Tibial nerve (tissue), 4 donors: Measurements from ENCODE around the gene WDR53. TPM values are rescaled to one million over a fixed set of nuclear protein-coding genes. Genes with fewer than 3 reads are reported as not detected.
"Not testable (repeated sequence)": the region's sequence is repeated elsewhere in the genome, so short reads cannot be mapped to it uniquely, and the experiment has no call there.

Source experiments
- DNase-seq, 2 donors: peaks; one replicate each; pipeline ENCODE4 v3.0.0-alpha.2; 2019; ENCODE audit warnings: low spot score in 2 of 2
- H3K27ac ChIP-seq, 4 donors: fragments of 200-600 bp; sonication (generic) in 3 of 4; one replicate each; pipeline ENCODE4 v1.5.1; 2017 to 2019; ENCODE audit warnings: mild to moderate bottlenecking in 1 of 4
- H3K27me3 ChIP-seq, 2 donors: fragments of 200-600 bp; sonication (generic) in 1 of 2; one replicate each; pipeline versions ENCODE4 v1.5.1 to v1.6.0; 2017 to 2019
- H3K36me3 ChIP-seq, 3 donors: fragments of 200-600 bp; sonication (generic); one replicate each; pipeline ENCODE4 v1.5.1; 2018 to 2019
- H3K4me1 ChIP-seq, 4 donors: fragments of 200-600 bp; sonication (generic) in 3 of 4; one replicate each; pipeline ENCODE4 v1.5.1; 2017 to 2019
- H3K4me3 ChIP-seq, 4 donors: fragments of 200-600 bp; sonication (generic) in 3 of 4; one replicate each; pipeline ENCODE4 v1.5.1; 2017 to 2019; ENCODE audit warnings: mild to moderate bottlenecking in 1 of 4, moderate library complexity in 1 of 4
- H3K9me3 ChIP-seq, 4 donors: fragments of 200-600 bp; sonication (generic) in 3 of 4; one replicate each; pipeline ENCODE4 v1.5.1; 2017 to 2019
- CTCF ChIP-seq, 5 experiments: fragments of 200-600 bp in 3 of 5; fragments of 450-650 bp in 2 of 5; sonication (generic) in 3 of 5; IDR thresholded peaks; one replicate each; pipeline ENCODE4 v1.5.1; 2016 to 2019; ENCODE audit warnings: antibody characterized with exemption in 5 of 5, mild to moderate bottlenecking in 3 of 5, moderate library complexity in 2 of 5
- EP300 ChIP-seq, 2 donors: sonication (generic); formaldehyde crosslinking; IDR thresholded peaks; one replicate each; pipeline ENCODE4 v1.6.1; 2017; ENCODE audit warnings: antibody characterized with exemption in 2 of 2, mild to moderate bottlenecking in 1 of 2
- POLR2A ChIP-seq, 2 donors: fragments of 450-650 bp; IDR thresholded peaks; one replicate each; pipeline ENCODE4 v1.6.1; 2017; ENCODE audit warnings: antibody characterized with exemption in 2 of 2, mild to moderate bottlenecking in 2 of 2, moderate library complexity in 2 of 2
- WGBS, 2 donors: methylation state at CpG; one replicate each; pipeline ENCODE4 v1.1.5; 2018; 5-methylcytosine and 5-hydroxymethylcytosine counted together
- total RNA-seq, 4 donors: library from RNA; depleted of rRNA; stranded (reverse); fragments of >200 nt; gene quantifications; one replicate each; pipeline ENCODE4 v1.1.0, GENCODE V29; 2016

WDR53 gene
- total RNA-seq, 4 donors from 2014 or later = 6.1 to 17.4 (median 9.1) TPM

DNA sequence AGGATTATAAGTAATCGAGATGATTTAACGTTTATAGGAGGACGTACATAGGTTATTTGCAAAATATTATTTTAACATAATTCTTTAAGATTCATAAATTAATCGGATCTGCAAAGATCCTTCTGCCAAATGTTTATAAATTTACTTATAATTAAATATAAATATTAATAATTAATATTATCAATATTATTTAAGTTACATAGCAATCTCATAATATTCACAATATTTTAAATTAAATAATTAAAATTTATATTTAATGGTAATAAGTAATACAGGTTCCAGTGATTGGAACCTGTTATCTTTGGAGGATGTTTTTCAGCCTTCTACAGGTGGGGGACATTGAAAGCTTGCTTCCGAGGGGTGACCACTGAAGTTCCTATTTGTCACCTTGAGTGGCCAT lies 16.1 kb downstream of the WDR53 start:
- no peak overlapping the region for H3K27ac ChIP-seq
- H3K4me1 ChIP-seq = no peaks in the 10 kb centered on the region
- no peaks in the 10 kb centered on the region for H3K27me3 ChIP-seq
- whole genome bisulfite sequencing, 2 donors = 92 to 97% methylated on average over 5 of the region's 5 CpGs
- peaks cover 0 to 19% (median 3%) of the 10 kb centered on the region in 3 donors for H3K36me3 ChIP-seq
- TF ChIP-seq EP300 (IDR thresholded peaks at IDR 0.05) = no peak
- H3K9me3 ChIP-seq = no peaks in the 10 kb centered on the region
- H3K4me3 ChIP-seq = no peak overlapping the region
- DNase-seq = no peak

DNA sequence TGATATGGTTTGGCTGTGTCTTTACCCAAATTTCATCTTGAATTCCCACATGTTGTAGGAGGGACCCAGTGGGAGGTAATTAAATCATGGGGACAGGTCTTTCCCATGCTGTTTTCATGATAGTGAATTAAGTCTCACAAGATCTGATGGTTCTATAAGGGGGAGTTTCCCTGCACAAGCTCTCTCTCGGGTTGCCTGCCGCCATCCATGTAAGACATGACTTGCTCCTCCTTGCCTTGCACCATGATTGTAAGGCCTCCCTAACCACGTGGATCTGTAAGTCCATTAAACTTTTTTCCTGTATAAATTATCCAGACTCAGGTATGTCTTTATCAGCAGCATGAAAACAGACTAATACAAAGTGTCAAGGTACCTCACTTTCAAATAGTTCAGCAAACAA lies 18.2 kb downstream of the WDR53 start:
- 79 to 86% methylated on average over 3 of the region's 3 CpGs for WGBS, 2 donors
- H3K27ac ChIP-seq, DNase-seq, H3K9me3 ChIP-seq, H3K4me1 ChIP-seq, H3K27me3 ChIP-seq, H3K4me3 ChIP-seq: not testable (repeated sequence)
- H3K36me3 ChIP-seq = peaks cover 0 to 16% (median 3%) of the 10 kb centered on the region in 3 donors

GRCh38 chr3:196549312-196549711 lies 19.0 kb downstream of the WDR53 start:
- not testable (repeated sequence) for H3K9me3 ChIP-seq, H3K4me1 ChIP-seq, H3K4me3 ChIP-seq, DNase-seq, H3K27me3 ChIP-seq, H3K27ac ChIP-seq
- H3K36me3 ChIP-seq = peaks cover 0 to 16% (median 2%) of the 10 kb centered on the region in 3 donors
- 100% methylated on average over 1 of the region's 1 CpG for WGBS, 2 donors

DNA sequence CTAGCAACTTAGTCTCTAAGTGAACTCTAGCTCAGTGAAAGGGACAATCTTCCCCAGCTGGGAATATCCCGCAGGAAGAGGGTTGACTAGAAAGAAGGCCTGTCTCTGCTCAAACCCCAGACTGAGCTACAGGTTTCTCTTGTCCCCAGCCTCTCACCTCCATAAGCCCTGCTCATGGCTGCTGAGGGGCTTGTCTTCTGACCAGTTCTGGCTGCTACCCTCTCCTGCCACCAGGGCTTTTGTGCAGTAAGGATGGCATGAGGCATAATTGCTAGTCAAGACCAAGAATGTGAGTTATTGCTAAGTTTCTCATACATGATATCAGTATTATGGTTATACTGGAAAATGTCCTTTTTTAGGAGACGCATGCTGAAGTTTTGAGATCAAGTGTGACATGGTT lies 21.3 kb downstream of the WDR53 start:
- H3K27me3 ChIP-seq = no peaks in the 10 kb centered on the region
- no peak overlapping the region for H3K27ac ChIP-seq
- DNase-seq = no peak
- 96 to 97% methylated on average over 2 of the region's 2 CpGs for WGBS, 2 donors
- no peak overlapping the region for H3K4me3 ChIP-seq
- TF ChIP-seq POLR2A (IDR thresholded peaks at IDR 0.05) (no peak), CTCF (IDR thresholded peaks at IDR 0.05) (no peak), EP300 (IDR thresholded peaks at IDR 0.05) (no peak)
- H3K36me3 ChIP-seq = no peaks in the 10 kb centered on the region
- H3K9me3 ChIP-seq = no peaks in the 10 kb centered on the region
- no peaks in the 10 kb centered on the region for H3K4me1 ChIP-seq

DNA sequence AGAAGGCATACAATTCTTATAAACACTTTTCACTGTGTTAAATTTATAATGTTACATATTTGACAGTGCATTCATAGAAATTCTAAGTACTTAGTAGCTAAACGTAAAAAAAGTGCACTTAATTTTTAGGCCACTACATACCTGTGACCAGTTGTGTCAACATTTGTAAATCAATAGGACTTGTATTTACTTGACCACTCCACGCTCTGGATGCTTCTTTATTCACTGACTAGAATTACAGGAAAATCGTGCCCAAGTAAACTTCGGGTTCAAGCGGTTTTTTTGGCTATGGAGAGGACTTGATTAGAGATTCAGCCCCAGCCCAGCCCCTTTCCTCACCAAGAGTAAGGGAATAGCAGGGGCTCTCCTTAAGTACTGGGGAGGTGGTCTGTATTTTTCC lies 21.8 kb downstream of the WDR53 start:
- TF ChIP-seq EP300 (IDR thresholded peaks at IDR 0.05) = no peak
- TF ChIP-seq CTCF (IDR thresholded peaks at IDR 0.05) = no peak
- no peak for TF ChIP-seq POLR2A (IDR thresholded peaks at IDR 0.05)
- no peak overlapping the region for H3K4me3 ChIP-seq
- H3K27ac ChIP-seq = no peak overlapping the region
- DNase-seq = no peak
- no peaks in the 10 kb centered on the region for H3K9me3 ChIP-seq
- no peaks in the 10 kb centered on the region for H3K36me3 ChIP-seq
- no peaks in the 10 kb centered on the region for H3K4me1 ChIP-seq
- no peaks in the 10 kb centered on the region for H3K27me3 ChIP-seq
- 79 to 85% methylated on average over 5 of the region's 5 CpGs for WGBS, 2 donors

GRCh38 chr3:196544491-196544992 lies 23.8 kb downstream of the WDR53 start:
- WGBS, 2 donors = 90 to 97% methylated on average over 2 of the region's 2 CpGs
- DNase-seq = no peak
- Histone ChIP-seq H3K4me3 (no peak overlapping the region), H3K4me1 (no peaks in the 10 kb centered on the region), H3K36me3 (no peaks in the 10 kb centered on the region), H3K9me3 (no peaks in the 10 kb centered on the region), H3K27me3 (no peaks in the 10 kb centered on the region), H3K27ac (no peak overlapping the region)
- TF ChIP-seq EP300 (IDR thresholded peaks at IDR 0.05) = no peak
- no peak for TF ChIP-seq POLR2A (IDR thresholded peaks at IDR 0.05)
- TF ChIP-seq CTCF (IDR thresholded peaks at IDR 0.05) = no peak
